ENCODE measurements around the gene FAM209A.
A peak's percentile ranks its signal among the peaks of the same experiment; 100 is the strongest.
"Not testable (repeated sequence)": the region's sequence is repeated elsewhere in the genome, so short reads cannot be mapped to it uniquely, and the experiment has no call there.

The FAM209A gene, protein sequence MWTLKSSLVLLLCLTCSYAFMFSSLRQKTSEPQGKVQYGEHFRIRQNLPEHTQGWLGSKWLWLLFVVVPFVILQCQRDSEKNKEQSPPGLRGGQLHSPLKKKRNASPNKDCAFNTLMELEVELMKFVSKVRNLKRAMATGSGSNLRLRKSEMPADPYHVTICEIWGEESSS

DNA sequence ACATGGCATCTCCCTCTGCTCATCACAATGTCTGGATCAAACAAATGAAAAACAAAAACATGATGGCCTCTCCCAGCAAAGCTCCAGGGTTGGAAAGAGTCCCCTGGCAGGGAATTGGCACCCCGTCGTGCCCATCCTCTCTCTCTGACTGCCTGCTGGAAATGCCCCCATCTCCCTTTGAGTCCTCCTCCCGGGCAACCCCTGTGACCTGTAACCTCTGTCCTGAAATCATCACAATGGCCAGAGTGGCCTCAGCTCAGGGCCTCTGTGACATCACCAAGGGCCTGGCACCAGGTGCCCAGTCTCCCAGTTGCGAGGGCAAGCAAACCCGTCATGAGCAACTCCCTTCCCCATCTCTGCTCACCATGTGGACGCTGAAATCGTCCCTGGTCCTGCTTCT lies at the start of gene FAM209A:
TSS of gene FAM209A (plus strand) at position 301 of the 400 bp plus-strand sequence. CDS start at position 366, 65 bp downstream.
- not testable (repeated sequence) for DNase-seq (ENCODE audit: low read depth); H3K4me3 ChIP-seq (ENCODE audit: low read depth, low read length)

DNA sequence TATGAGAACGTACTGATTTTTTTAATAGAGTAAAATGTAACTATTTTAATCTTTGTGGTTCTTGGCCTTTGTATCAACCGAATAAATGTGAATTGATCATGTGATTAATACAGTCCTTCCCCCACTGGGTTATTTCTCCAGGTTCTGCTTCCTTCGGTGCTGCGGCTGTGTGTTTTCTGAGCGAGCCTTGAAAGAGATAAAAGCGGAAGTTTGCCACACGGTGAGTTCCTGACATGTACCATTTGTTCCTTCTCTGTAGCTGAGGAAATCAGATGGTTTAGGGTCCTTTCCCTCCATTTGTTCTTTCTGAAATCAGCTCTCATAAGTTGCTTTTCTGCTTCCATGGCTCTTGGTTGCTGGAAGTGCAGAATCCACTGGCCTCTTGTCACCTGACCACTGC lies 40.6 kb upstream of the FAM209A start:
- DNase-seq (ENCODE audit: low read depth), result no peak
- no peak overlapping the region for H3K4me3 ChIP-seq (ENCODE audit: low read depth, low read length)
- TF ChIP-seq, protein P1, sequence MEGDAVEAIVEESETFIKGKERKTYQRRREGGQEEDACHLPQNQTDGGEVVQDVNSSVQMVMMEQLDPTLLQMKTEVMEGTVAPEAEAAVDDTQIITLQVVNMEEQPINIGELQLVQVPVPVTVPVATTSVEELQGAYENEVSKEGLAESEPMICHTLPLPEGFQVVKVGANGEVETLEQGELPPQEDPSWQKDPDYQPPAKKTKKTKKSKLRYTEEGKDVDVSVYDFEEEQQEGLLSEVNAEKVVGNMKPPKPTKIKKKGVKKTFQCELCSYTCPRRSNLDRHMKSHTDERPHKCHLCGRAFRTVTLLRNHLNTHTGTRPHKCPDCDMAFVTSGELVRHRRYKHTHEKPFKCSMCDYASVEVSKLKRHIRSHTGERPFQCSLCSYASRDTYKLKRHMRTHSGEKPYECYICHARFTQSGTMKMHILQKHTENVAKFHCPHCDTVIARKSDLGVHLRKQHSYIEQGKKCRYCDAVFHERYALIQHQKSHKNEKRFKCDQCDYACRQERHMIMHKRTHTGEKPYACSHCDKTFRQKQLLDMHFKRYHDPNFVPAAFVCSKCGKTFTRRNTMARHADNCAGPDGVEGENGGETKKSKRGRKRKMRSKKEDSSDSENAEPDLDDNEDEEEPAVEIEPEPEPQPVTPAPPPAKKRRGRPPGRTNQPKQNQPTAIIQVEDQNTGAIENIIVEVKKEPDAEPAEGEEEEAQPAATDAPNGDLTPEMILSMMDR (conservative IDR thresholded peaks at IDR 0.05; ENCODE audit: low read depth, low read length), result no peak

DNA sequence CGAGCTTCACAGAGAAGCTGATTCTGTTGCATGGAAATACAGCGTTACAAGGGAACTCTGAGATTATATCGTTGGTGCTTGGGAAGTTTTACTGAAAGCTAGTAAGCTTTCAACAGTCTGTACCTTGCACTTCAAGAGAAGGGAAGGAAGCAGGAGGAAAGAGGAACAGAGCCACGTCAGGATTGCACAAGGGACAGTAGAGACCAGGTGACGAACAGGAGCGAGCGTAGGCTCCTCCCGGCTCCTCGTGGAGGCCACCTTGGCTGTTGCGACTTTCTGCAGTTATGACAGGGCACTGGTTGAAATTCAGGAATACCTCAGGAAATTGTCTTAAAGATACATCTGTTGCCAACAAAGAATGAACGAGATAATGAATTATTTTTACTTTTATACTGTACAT lies 37.3 kb upstream of the FAM209A start:
- TF ChIP-seq, protein P1 (conservative IDR thresholded peaks at IDR 0.05; ENCODE audit: low read depth, low read length), result no peak
- H3K4me3 ChIP-seq (ENCODE audit: low read depth, low read length), result no peak overlapping the region
- DNase-seq (ENCODE audit: low read depth), result no peak

DNA sequence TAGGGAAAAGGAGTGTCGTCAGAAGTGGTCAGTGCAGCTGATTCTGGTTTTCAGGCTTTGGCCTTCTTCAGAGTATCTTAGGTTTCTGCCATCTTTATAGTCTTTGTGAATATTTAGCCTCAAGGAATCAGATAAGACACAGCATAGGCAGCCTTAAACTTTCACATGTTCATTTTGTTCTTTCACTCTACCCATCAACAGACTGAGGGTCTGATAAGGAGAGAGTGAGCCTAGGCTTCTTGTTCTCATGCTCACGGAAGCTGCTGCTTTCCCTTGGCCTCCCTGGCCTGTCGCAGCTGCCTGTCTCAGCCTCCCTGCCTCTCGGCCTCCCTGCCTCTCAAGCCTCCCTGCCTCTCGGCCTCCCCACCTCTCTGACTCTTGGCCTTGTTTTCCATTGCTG lies 36.0 kb upstream of the FAM209A start:
- no peak for DNase-seq (ENCODE audit: low read depth)
- TF ChIP-seq, protein P1 (conservative IDR thresholded peaks at IDR 0.05; ENCODE audit: low read depth, low read length), result no peak
- no peak overlapping the region for H3K4me3 ChIP-seq (ENCODE audit: low read depth, low read length)

DNA sequence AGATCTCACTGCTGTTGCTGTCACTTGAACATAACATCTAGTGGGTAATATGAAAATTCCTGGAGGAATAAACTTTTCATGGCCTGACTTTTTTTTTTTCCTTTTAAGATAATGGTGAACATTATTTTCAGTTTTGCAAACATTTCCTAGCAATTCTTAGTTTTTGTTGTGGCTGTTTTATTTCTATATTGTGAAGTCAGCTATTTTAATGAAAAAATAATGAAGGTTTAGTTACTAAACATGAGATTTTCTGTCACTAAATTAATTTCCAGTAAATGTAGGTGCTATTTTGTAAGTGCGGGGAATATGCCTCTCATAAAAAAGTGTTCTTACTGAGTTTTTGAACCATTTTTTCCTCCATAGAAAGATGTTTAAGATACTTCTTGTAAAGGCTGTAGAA lies 23.4 kb upstream of the FAM209A start:
- TF ChIP-seq, protein P1 (conservative IDR thresholded peaks at IDR 0.05; ENCODE audit: low read depth, low read length), result no peak
- no peak overlapping the region for H3K4me3 ChIP-seq (ENCODE audit: low read depth, low read length)
- DNase-seq (ENCODE audit: low read depth), result no peak

DNA sequence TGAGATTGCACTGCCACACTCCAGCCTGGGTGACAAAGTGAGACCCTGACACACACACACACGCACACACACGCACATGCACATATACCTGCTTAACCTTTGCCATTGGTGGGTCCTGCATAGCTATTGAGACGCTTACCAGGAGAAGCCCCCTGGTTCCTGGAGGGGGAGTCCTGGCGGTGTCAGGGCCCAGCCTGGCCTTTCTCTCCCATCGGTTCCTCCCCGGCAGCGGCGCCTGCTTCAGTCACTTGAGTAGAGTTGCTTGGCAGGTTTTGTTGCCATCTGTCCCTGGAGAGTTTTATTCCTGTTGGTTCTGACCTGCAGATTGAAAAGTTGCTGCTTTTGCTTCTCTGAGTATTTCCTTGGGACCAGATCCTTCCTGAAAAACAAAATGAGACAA lies 20.6 kb upstream of the FAM209A start:
- H3K4me3 ChIP-seq (ENCODE audit: low read depth, low read length), result no peak overlapping the region
- DNase-seq (ENCODE audit: low read depth), result no peak
- TF ChIP-seq, protein P1 (conservative IDR thresholded peaks at IDR 0.05; ENCODE audit: low read depth, low read length), result no peak

DNA sequence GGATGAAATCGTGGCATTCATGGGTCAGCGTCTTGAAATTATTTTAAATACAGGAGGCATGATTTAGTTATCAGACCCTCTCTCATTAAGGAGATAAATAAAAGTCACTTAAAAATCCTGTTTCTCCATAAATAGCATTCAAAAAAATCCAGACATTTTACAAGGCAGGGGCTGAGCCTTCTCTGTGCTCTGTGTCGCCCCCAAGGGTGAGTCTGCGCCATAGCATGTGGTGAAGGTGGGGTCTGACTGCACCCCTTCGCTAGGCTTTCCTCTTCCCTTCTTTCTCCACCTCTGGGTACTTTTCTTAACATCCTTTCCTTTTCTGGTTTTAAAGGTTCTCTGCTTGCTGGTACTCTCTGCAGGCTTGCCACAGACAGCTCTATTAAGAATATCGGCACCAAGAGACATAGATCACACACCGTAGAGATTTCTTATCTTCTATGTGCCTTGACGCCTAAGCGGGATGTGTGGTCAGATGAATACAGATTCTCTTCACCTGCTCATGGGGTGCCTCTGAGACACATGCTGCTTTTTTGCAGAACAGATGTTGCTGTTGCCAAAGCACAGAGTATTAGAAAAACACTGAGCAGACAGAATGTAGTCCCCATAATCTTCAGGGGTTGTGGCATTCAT lies 20.1 kb upstream of the FAM209A start:
- DNase-seq (ENCODE audit: low read depth), result peak; percentile 18
- no peak overlapping the region for H3K4me3 ChIP-seq (ENCODE audit: low read depth, low read length)
- TF ChIP-seq, protein P1 (conservative IDR thresholded peaks at IDR 0.05; ENCODE audit: low read depth, low read length), result peak; percentile 72

Measured in choroid plexus epithelial cell (primary cell).